Measurements from ENCODE around the gene CLIC4. TPM values are rescaled to one million over a fixed set of nuclear protein-coding genes. Genes with fewer than 3 reads are reported as not detected.

CLIC4 gene
- total RNA-seq, 1 donor from 2014 or later, result 353 TPM

- no peak for TF ChIP-seq EZH2 (IDR thresholded peaks at IDR 0.05; ENCODE audit: insufficient read depth, low read length)
- TF ChIP-seq, protein P1, sequence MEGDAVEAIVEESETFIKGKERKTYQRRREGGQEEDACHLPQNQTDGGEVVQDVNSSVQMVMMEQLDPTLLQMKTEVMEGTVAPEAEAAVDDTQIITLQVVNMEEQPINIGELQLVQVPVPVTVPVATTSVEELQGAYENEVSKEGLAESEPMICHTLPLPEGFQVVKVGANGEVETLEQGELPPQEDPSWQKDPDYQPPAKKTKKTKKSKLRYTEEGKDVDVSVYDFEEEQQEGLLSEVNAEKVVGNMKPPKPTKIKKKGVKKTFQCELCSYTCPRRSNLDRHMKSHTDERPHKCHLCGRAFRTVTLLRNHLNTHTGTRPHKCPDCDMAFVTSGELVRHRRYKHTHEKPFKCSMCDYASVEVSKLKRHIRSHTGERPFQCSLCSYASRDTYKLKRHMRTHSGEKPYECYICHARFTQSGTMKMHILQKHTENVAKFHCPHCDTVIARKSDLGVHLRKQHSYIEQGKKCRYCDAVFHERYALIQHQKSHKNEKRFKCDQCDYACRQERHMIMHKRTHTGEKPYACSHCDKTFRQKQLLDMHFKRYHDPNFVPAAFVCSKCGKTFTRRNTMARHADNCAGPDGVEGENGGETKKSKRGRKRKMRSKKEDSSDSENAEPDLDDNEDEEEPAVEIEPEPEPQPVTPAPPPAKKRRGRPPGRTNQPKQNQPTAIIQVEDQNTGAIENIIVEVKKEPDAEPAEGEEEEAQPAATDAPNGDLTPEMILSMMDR (IDR thresholded peaks at IDR 0.05; ENCODE audit: insufficient read depth, low read depth, low read length), result no peak
- Histone ChIP-seq H4K20me1 (ENCODE audit: insufficient read depth, low read length) (no peaks in the 10 kb centered on the region), H3K4me1 (ENCODE audit: insufficient read depth, low read length) (no peaks in the 10 kb centered on the region), H2AFZ (ENCODE audit: low read depth, low read length) (no peak overlapping the region), H3K4me3 (ENCODE audit: insufficient read depth, low read depth, low read length) (no peak overlapping the region), H3K4me2 (ENCODE audit: low read length) (no peak overlapping the region), H3K9ac (ENCODE audit: low read length) (no peak overlapping the region), H3K79me2 (ENCODE audit: insufficient read depth, low read length) (no peaks in the 10 kb centered on the region), H3K9me3 (ENCODE audit: insufficient read depth, low read depth, low read length) (no peaks in the 10 kb centered on the region), H3K27ac (ENCODE audit: low read depth, low read length) (no peak overlapping the region), H3K36me3 (ENCODE audit: insufficient read depth, low read length) (no peaks in the 10 kb centered on the region), H3K27me3 (ENCODE audit: insufficient read depth, low read length) (peaks cover 7% of the 10 kb centered on the region)
- H3K4me1 Mint-ChIP-seq (ENCODE audit: low read depth, unreplicated experiment), result peaks cover 4% of the 10 kb centered on the region
- H3K4me3 Mint-ChIP-seq (ENCODE audit: unreplicated experiment), result no peak overlapping the region
- FAIRE-seq (no peak), DNase-seq (ENCODE audit: low read depth) (no peak)
- H3K9me3 Mint-ChIP-seq (ENCODE audit: unreplicated experiment), result no peaks in the 10 kb centered on the region
- H3K27ac Mint-ChIP-seq (ENCODE audit: unreplicated experiment), result peak overlapping the region; percentile 62
- H3K36me3 Mint-ChIP-seq (ENCODE audit: low read depth, unreplicated experiment), result no peaks in the 10 kb centered on the region
- peaks cover 43% of the 10 kb centered on the region for H3K27me3 Mint-ChIP-seq (ENCODE audit: low read depth, unreplicated experiment)
Observed at GRCh38 chr1:24871306-24871901, 126.2 kb downstream of the CLIC4 start.

- Mint-ChIP-seq H3K27me3 (ENCODE audit: low read depth, unreplicated experiment) (peaks cover 36% of the 10 kb centered on the region), H3K4me1 (ENCODE audit: low read depth, unreplicated experiment) (peaks cover 4% of the 10 kb centered on the region), H3K9me3 (ENCODE audit: unreplicated experiment) (no peaks in the 10 kb centered on the region), H3K36me3 (ENCODE audit: low read depth, unreplicated experiment) (no peaks in the 10 kb centered on the region), H3K27ac (ENCODE audit: unreplicated experiment) (no peak overlapping the region), H3K4me3 (ENCODE audit: unreplicated experiment) (no peak overlapping the region)
- no peak overlapping the region for H3K4me3 ChIP-seq (ENCODE audit: insufficient read depth, low read depth, low read length)
- H3K79me2 ChIP-seq (ENCODE audit: insufficient read depth, low read length), result no peaks in the 10 kb centered on the region
- H3K36me3 ChIP-seq (ENCODE audit: insufficient read depth, low read length), result no peaks in the 10 kb centered on the region
- H3K4me2 ChIP-seq (ENCODE audit: low read length), result no peak overlapping the region
- TF ChIP-seq, protein P1 (IDR thresholded peaks at IDR 0.05; ENCODE audit: insufficient read depth, low read depth, low read length), result no peak
- no peak for TF ChIP-seq EZH2 (IDR thresholded peaks at IDR 0.05; ENCODE audit: insufficient read depth, low read length)
- H3K9me3 ChIP-seq (ENCODE audit: insufficient read depth, low read depth, low read length), result no peaks in the 10 kb centered on the region
- no peak overlapping the region for H3K9ac ChIP-seq (ENCODE audit: low read length)
- no peaks in the 10 kb centered on the region for H4K20me1 ChIP-seq (ENCODE audit: insufficient read depth, low read length)
- peaks cover 4% of the 10 kb centered on the region for H3K27me3 ChIP-seq (ENCODE audit: insufficient read depth, low read length)
- DNase-seq (ENCODE audit: low read depth), result no peak
- no peaks in the 10 kb centered on the region for H3K4me1 ChIP-seq (ENCODE audit: insufficient read depth, low read length)
- FAIRE-seq, result no peak
- H2AFZ ChIP-seq (ENCODE audit: low read depth, low read length), result no peak overlapping the region
- H3K27ac ChIP-seq (ENCODE audit: low read depth, low read length), result no peak overlapping the region
Observed at GRCh38 chr1:24872061-24872850, 127.0 kb downstream of the CLIC4 start.

DNA sequence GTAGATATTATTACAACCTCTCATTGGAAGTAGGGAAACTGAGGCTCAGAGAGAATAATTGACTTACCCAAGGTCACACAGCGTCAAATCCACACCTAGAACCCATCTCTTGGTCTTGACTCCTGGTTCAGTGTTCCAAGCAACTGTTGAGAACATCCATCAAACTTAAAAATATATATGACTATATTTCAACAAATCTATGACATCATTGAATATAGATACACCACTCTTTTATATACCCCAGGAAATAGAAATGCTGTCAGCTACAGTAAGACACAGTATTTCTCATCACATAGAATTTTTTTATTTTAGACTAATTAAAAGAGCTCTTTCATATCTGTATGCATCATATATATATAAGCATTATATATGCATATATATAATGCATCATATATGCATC lies 127.9 kb downstream of the CLIC4 start:
- Histone ChIP-seq H3K4me1 (ENCODE audit: insufficient read depth, low read length) (no peaks in the 10 kb centered on the region), H3K36me3 (ENCODE audit: insufficient read depth, low read length) (no peaks in the 10 kb centered on the region), H3K9me3 (ENCODE audit: insufficient read depth, low read depth, low read length) (no peaks in the 10 kb centered on the region), H3K79me2 (ENCODE audit: insufficient read depth, low read length) (no peaks in the 10 kb centered on the region), H3K4me2 (ENCODE audit: low read length) (no peak overlapping the region), H3K4me3 (ENCODE audit: insufficient read depth, low read depth, low read length) (no peak overlapping the region), H3K27me3 (ENCODE audit: insufficient read depth, low read length) (peaks cover 4% of the 10 kb centered on the region), H3K27ac (ENCODE audit: low read depth, low read length) (no peak overlapping the region), H2AFZ (ENCODE audit: low read depth, low read length) (no peak overlapping the region), H4K20me1 (ENCODE audit: insufficient read depth, low read length) (no peaks in the 10 kb centered on the region), H3K9ac (ENCODE audit: low read length) (no peak overlapping the region)
- Mint-ChIP-seq H3K27ac (ENCODE audit: unreplicated experiment) (no peak overlapping the region), H3K4me3 (ENCODE audit: unreplicated experiment) (no peak overlapping the region), H3K4me1 (ENCODE audit: low read depth, unreplicated experiment) (peaks cover 4% of the 10 kb centered on the region), H3K27me3 (ENCODE audit: low read depth, unreplicated experiment) (peaks cover 30% of the 10 kb centered on the region), H3K36me3 (ENCODE audit: low read depth, unreplicated experiment) (no peaks in the 10 kb centered on the region), H3K9me3 (ENCODE audit: unreplicated experiment) (no peaks in the 10 kb centered on the region)
- no peak for FAIRE-seq
- TF ChIP-seq, protein P1 (IDR thresholded peaks at IDR 0.05; ENCODE audit: insufficient read depth, low read depth, low read length), result no peak
- no peak for TF ChIP-seq EZH2 (IDR thresholded peaks at IDR 0.05; ENCODE audit: insufficient read depth, low read length)
- no peak for DNase-seq (ENCODE audit: low read depth)

All from astrocyte (in vitro differentiated cells and primary cell).